Nephron progenitor cell (in vitro differentiated cells): ENCODE measurements around the gene OR14I1.

Source experiments
- DNase-seq: peaks from one replicate; pipeline ENCODE4 v3.0.0; 2021
- H3K27ac Mint-ChIP-seq: 2 replicates; pipeline ENCODE4 v1.8.0; 2021; ENCODE audit warnings: mild to moderate bottlenecking, moderate library complexity, mixed read lengths
- H3K27me3 Mint-ChIP-seq: 2 replicates; pipeline ENCODE4 v1.8.0; 2021; ENCODE audit warnings: mild to moderate bottlenecking, low read depth, mixed read lengths; ENCODE audit not compliant: poor library complexity
- H3K36me3 Mint-ChIP-seq: 2 replicates; pipeline ENCODE4 v1.8.0; 2021; ENCODE audit warnings: low read depth, mixed read lengths
- H3K4me1 Mint-ChIP-seq: 2 replicates; pipeline ENCODE4 v1.8.0; 2021; ENCODE audit warnings: mixed read lengths
- H3K4me3 Mint-ChIP-seq: 2 replicates; pipeline ENCODE4 v1.8.0; 2021; ENCODE audit warnings: mild to moderate bottlenecking, moderate library complexity, mixed read lengths
- H3K9me3 Mint-ChIP-seq: 2 replicates; pipeline ENCODE4 v1.8.0; 2021; ENCODE audit warnings: mild to moderate bottlenecking, moderate library complexity, mixed read lengths
- CTCF ChIP-seq: fragments of 200-600 bp; sonication (generic); IDR thresholded peaks from 2 replicates; pipeline ENCODE4 v1.5.0; 2021; ENCODE audit warnings: antibody characterized with exemption

The OR14I1 gene

GRCh38 chr1:248739572-248740205, 37.1 kb upstream of the OR14I1 start:
- Mint-ChIP-seq H3K4me1 (no peaks in the 10 kb centered on the region), H3K27ac (no peak overlapping the region), H3K36me3 (no peaks in the 10 kb centered on the region), H3K9me3 (peaks cover 91% of the 10 kb centered on the region), H3K4me3 (no peak overlapping the region), H3K27me3 (no peaks in the 10 kb centered on the region)
- no peak for TF ChIP-seq CTCF
- DNase-seq = no peak

- no peak for DNase-seq
Observed at GRCh38 chr1:248737457-248737856, 34.9 kb upstream of the OR14I1 start.

DNA sequence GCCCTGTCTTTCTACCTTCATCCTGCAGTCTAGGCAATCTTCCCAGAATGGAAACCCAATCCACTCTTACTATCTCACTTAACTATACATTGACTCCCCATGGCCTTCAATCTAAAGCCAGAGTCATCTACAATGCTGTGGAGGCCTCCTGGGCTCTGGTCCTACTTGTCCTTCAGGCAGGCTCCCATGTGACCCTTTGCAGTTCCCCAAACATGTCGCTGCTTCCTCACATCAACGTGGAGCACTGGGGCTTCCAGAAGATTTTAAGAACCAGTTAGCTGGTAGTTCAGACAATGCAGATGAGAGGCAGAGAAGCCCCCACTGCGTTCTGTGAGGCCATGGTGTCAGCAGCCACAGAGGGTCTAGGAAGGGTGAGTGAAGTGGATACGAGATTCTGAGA, 34.4 kb upstream of the OR14I1 start:
- H3K27ac Mint-ChIP-seq = no peak overlapping the region
- peaks cover 96% of the 10 kb centered on the region for H3K9me3 Mint-ChIP-seq
- no peak overlapping the region for H3K4me3 Mint-ChIP-seq
- H3K27me3 Mint-ChIP-seq = no peaks in the 10 kb centered on the region
- H3K4me1 Mint-ChIP-seq = no peaks in the 10 kb centered on the region
- no peak for TF ChIP-seq CTCF
- DNase-seq = no peak
- no peaks in the 10 kb centered on the region for H3K36me3 Mint-ChIP-seq

More at GRCh38 chr1:248737457-248737856, 34.9 kb upstream of the OR14I1 start:
- TF ChIP-seq CTCF = no peak
- Mint-ChIP-seq H3K27me3 (no peaks in the 10 kb centered on the region), H3K4me3 (no peak overlapping the region), H3K36me3 (no peaks in the 10 kb centered on the region), H3K9me3 (peaks cover 93% of the 10 kb centered on the region), H3K4me1 (no peaks in the 10 kb centered on the region), H3K27ac (no peak overlapping the region)

- no peak overlapping the region for H3K27ac Mint-ChIP-seq
- H3K36me3 Mint-ChIP-seq = no peaks in the 10 kb centered on the region
- no peaks in the 10 kb centered on the region for H3K27me3 Mint-ChIP-seq
- no peak for DNase-seq
- peaks cover 91% of the 10 kb centered on the region for H3K9me3 Mint-ChIP-seq
- no peaks in the 10 kb centered on the region for H3K4me1 Mint-ChIP-seq
- no peak for TF ChIP-seq CTCF
- no peak overlapping the region for H3K4me3 Mint-ChIP-seq
Observed at GRCh38 chr1:248733566-248733965, 31.0 kb upstream of the OR14I1 start.

- Mint-ChIP-seq H3K9me3 (peaks cover 88% of the 10 kb centered on the region), H3K27me3 (no peaks in the 10 kb centered on the region), H3K4me1 (no peaks in the 10 kb centered on the region), H3K36me3 (no peaks in the 10 kb centered on the region), H3K4me3 (no peak overlapping the region), H3K27ac (no peak overlapping the region)
- no peak for DNase-seq
- no peak for TF ChIP-seq CTCF
Observed at GRCh38 chr1:248730507-248731335, 28.2 kb upstream of the OR14I1 start.
